ENCODE data around the gene DPH5.
"Not testable (repeated sequence)": the region's sequence is repeated elsewhere in the genome, so short reads cannot be mapped to it uniquely, and the experiment has no call there.

DPH5 gene, protein sequence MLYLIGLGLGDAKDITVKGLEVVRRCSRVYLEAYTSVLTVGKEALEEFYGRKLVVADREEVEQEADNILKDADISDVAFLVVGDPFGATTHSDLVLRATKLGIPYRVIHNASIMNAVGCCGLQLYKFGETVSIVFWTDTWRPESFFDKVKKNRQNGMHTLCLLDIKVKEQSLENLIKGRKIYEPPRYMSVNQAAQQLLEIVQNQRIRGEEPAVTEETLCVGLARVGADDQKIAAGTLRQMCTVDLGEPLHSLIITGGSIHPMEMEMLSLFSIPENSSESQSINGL

DNA sequence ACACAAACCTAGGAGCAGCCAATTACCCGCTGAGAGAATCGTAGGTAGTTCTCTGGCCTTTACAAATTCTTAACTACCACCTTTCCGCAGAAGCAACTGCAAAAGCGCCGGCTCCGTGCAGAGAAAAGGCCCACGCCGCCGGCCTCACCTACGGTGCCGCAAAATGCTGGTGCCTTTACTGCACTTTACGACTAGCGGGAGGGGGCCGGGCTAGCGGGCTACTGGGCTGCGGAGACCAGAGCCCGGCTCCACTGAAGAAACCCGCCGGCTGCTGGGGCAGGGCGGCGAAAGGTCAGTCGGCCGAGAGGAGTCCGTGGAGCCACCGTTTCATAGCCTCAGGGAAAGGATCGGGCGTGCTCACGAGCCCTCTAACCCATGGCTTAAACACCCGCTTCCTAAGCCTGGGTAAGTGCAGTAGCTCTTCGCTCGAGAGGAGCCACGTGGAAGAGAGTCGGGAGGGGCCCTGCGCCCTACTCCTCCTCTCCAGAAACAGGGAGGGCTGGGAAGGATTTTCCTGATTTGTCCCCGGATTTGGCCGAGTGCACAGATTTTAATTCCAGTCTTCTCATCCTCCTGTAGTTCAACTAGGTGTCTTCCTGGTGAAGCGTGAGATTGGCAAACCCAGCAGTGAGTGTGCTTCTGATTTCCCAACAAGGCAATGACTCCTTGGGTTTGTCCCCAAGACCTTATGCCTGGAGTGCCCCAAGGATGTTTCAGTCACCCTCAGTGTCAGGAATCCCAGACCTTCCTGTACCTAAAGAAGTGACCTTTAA lies at the start of gene DPH5:
Gene DPH5, minus strand, starts transcription at position 128 of the 773 bp plus-strand sequence. CDS start 341 bp downstream, outside the sequence.
- DNase-seq: peak; percentile 96

DNA sequence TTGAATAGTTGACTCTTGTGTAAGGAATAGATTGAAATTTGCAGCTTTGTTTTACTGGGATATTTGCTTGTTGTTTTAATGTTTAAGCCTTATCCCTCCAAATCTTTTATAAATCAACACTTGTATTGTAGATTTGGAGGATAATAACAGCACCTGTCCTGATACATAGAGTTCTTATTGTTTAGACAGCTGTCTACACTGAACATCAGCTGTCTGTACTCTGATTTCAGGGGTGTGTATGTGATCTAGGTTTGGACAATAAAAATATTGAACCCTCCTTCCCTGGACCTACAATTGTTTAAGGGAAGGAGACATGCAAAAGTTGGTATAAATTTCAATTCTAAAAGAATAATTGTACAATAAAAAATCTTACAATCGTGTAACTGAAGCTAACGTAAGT lies 48.3 kb upstream of the DPH5 start:
- no peak for DNase-seq

DNA sequence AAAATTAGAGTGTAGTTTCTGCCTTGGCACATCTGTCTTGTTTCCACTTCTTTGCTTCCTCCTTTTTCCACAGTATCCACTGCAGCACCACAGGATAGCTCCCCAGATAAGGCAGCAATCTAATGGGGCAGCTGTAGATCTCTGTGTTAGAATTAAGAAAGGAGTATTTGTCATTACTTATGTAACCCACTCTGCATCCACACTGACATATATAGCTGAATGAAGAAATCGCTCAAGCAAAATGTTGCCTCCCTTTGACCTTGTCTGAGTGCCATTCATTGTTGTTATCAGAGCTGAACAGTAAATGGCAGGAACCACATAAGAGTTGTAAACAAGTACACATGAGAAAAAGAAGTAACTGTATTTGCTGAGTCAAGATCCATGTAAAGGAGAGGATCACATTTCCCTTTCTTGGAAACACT lies 45.9 kb upstream of the DPH5 start:
- DNase-seq: no peak

DNA sequence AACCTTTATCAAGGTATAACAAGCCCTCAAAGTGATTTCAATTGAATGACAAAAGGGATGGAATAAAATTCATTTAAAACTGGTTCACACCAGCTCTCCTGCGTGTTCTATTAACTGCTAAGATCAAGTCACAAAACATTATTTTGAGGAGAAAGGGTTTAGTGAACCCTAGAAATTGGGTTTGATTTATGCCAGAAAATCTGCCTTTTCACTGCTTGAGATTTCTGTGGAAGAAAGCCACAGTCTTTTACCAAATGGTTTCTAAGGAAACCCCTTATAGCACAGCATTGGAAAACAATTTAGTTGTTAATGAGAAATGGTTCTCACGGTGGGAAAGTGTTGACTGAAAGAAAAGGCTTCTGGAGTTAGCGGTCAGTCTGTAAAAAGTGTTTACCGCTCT lies 43.6 kb upstream of the DPH5 start:
- no peak for DNase-seq

DNA sequence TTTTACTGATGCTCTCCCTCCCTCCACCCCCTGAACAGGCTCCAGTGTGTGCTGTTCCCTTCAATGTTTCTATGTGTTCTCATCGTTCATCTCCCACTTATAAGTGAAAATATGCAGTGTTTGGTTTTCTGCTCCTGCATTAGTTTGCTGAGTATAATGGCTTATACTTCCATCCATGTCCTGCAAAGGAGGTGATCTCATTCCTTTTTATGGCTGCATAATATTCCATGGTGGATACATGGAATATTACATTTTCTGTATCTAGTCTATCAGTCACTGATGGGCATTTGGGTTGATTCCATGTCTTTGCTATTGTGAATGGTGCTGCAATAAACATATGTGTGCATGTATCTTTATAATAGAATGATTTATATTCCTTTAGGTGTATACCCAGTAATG lies 41.4 kb upstream of the DPH5 start:
- DNase-seq: not testable (repeated sequence)

DNA sequence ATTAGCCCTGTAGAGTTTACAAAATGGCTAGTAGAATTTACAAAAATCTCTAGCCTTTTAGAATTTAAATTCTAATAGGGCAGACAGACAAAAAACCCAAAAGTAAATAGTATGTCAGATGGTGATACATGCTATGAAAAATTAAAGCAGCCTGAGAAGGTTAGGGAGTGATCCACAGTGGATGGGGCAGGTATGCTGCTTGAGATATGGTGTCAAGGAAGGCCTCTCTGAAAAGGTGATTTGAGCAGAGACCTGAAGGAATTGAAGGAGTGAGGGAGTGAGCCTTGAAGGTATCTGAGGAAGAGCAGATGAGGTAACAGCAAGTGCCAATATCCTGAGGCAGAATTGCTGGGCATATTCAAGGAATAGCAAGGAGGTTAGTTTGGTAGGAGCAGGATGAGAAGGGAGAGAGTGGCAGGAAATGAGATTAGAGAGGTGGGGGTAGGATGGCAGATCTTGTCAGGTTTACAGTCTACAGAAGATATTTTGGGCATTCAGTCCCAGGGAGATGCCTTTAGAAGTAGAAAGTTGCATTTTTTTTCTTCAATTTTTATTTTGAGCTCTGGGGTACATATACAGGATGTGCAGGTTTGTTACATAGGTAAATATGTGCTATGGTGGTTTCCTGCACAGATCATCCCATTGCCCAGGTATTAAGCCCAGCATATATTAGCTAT lies 40.8 kb upstream of the DPH5 start:
- no peak for DNase-seq

DNA sequence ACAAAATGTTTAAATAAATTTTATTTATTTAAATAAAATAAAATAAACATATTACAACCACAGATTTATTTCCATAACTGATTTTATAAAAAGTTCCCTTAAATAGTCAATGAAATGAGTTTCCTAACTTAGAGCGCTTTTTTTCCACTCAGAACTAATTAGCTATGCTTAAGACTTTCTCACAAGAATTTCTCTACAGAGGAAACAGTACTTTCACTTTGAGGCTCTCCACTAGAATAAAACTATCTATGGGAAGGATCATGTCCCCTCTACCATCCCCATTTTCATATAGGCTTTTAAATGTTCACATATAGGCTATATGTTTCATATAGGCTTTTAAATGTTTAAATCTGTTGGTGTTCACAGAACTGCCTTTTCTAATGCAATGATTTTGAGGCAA lies 40.0 kb upstream of the DPH5 start:
- no peak for DNase-seq

DNA sequence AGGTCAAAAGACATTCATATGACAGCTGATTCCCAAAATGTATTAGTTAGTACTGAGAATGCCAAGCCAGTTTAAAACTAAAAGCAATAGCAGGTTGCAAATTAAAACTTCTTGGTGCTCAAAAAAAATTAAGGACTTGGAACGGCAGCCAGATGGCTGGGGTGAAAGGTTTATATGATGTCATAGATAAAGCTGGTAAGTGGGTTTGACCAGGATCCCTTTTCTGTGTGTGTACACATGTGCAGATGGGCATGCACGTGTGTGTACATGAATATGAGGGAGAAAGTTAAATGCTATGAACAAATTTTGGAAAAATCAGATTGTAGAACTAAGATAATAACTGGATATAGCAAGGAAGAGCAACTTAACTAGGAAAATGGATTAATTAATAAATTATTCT lies 39.1 kb upstream of the DPH5 start:
- no peak for DNase-seq

DNA sequence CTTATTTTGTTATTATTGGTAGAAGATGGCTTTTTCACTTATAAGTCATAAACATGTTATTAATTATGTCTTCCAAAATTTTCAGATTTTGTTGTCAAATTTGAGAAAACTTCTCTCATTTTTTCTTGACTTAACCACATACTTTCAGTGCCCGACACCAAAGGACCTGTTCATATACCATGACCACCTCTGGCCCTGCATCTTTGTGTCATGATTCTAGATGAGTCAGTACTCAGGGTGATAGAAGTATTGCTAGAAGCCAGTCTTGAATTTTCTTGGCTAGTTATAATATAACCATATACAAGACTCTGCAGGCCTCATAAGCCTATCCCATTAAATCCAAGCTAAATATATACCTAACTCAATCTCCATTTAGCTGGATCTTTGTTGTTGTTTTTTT lies 35.4 kb upstream of the DPH5 start:
- DNase-seq: no peak

DNA sequence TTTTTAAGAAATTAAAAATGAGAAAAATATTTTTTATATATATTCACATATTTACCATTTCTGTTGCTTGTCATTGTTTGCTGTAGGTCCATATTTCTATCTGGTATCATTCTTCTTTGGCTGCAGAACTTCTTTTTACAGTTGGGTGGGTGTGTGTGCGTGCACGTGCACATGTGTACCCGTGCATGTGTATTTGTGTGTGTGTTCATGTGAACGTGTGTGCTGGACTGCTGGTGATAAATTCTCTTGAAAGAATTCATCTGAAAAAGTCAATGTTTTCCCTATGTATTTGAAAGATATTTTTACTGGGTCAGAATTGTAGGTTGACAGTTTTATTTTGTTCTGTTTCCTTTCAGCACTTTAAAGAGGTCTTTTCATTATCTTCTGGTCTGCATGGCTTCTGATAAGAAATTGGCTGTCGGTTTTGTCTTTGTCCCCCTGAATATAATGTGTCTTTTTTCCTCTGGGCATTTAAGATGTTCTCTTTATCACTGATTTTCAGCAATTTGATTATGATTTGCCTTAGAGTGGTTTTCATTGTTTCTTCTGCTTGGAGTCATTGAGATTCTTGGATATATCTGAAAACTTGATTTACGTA lies 34.5 kb upstream of the DPH5 start:
- no peak for DNase-seq

DNA sequence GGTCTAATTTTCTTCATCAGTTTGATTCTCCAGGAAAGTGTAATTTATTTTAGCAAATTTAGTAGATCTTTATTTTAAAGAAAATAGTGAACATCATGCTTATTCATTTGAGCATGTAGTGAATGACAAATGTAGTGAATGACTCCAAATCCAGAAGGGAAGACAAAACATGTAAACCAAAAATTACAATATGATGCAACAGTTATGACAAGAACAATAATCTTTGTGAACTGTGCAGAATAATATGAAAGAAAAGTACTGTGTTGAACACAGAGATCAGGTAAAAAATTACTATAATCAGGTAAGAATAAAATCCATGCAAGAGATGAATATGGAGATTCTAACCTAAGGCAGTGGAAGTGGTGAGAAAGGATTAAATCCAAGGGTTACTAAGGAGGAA lies 30.0 kb upstream of the DPH5 start:
- no peak for DNase-seq

DNA sequence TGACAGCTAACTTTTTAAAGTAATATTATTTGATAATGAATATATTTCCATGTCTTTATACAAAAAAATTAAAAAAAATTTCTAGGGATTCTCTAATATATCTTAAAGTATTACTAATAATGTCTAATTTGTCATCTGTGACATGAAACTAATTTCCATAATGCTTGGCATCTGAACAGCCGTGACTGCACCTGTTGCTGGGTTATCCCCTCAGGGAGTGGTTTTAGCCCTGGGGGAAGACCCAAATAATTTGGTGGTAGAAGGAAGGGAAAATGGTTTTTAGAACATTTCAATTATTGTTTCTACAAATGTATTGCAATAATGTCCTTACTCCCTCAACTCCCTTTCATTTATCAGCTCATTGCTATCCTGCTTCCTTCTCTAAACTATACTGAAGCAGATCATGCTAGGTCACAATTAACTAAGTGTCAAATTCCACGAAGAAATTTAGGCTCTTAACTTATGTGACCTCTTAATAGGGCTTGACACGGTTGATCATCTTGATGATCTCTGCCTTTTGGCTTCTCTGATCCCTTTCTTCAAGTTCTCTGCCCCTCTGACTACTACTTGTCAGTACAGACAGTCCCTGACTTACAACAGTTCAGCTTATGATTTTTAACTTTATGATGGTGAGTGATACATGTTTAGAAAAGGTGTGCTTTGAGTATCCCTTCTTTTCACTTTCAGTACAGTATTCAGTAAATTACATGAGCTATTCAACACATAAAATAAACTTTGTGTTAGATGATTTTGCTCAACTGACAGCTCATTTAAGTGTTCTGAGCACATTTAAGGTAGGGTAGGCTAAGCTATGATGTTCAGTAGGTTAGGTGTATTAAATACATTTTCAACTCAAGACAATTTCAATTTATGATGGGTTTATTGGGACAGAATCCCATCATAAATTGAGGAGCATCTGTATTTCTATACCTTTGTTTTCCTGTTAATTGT lies 26.4 kb upstream of the DPH5 start:
- DNase-seq: no peak

DNA sequence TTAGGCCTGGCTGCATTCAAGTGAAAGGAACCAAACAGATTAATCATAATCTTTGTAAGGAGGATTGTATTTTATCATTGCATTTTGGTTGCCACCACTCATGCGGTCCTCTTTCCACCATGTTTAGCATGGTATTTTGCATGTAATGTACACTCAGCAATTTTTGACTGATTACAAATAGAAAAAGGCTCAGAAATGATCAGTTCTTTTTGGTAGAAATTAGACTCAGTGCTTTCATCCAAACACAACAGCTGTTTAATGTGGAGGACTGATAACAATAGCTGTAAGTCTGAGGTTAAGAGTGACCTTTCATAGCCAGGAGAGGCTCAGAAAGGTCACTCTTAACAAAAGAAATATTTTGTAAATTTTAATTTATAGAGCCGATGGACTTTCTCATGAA lies 25.3 kb upstream of the DPH5 start:
- no peak for DNase-seq

DNA sequence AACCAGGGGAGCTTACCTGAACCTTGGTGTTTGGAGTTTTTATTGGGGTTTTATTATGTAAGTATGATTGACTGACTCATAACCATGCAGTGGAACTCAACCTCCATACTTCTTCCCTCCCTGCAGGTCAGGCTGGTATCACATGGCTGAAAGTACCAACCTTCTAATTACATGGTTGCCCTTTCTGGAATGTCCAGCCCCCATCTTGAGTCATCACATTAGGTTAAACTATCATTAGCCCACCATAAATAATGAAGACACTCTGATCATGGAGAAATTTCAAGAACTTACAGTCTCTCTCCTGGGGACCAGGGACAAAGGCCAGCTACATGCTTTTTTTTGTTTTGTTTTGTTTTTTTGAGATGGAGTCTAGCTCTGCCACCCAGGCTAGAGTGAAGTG lies 19.2 kb upstream of the DPH5 start:
- no peak for DNase-seq

DNA sequence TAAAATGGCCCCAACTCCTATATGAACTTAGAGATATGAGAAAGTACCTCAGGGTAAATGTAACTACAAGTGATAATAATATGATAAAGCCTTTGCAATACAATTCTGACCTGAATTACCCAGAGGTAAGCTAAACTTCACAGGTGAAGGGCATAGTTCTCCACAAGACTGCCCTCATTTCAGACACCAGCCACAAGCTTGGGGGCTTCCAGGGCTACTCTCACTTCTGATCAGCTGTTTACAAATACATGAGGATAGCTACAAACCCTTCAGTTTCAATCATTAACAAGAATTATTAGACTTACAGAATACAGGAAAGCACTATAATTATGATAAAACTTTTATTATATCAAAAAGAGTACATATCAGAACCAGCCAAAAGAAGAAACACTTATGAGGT lies 18.7 kb upstream of the DPH5 start:
- DNase-seq: no peak

DNA sequence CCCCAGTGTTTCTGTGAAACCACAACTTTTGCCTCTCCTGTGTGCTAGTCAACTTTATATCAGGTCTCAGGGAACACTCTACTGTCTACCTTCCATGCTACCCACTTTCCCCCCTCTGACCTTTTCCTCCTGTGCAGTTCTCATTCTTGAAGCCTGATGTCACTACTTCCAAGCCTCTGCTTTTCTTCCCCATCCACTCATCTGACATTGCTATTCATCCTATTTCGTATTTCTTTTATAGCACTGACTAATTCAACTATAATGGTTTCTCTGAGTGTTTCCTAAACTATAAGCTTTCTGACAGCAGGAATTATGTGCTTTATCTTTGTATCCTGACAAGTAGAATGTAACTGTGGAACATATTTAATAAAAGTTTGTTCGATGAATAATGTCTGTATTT lies 18.2 kb upstream of the DPH5 start:
- DNase-seq: no peak

DNA sequence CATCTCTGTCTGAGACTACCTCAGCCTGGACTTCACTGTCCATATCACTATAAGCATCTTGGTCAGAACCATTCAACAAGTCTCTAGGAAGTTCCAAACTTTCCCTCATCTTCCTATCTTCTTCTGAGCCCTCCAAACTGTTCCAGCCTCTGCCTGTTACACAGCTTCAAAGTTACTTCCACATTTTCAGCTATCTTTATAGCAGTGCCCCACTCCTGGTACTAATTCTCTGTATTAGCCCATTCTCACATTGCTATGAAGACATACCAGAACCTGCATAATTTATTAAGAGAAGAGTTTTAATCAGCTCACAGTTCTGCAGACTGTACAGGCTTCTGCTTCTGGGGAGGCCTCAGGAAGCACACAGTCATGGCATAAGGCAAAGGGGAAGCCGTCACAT lies 15.7 kb upstream of the DPH5 start:
- no peak for DNase-seq

DNA sequence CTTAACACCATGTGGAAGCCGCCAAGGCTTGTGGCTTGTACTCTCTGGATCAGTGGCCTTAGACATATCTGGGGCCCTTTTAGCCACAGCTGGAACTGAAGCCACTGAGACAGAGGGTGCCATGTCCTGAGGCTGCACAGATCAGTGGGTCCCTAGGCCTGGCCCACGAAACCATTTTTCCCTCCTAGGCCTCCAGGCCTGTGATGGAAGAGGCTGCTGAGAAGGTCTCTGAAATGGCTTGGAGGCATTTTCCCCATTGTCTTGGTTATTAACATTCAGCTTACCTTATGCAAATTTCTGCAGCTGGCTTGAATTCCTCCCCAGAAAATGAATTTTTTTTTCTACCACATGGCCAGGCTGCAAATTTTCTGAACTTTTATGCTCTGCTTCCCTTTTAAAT lies 15.1 kb upstream of the DPH5 start:
- no peak for DNase-seq

DNA sequence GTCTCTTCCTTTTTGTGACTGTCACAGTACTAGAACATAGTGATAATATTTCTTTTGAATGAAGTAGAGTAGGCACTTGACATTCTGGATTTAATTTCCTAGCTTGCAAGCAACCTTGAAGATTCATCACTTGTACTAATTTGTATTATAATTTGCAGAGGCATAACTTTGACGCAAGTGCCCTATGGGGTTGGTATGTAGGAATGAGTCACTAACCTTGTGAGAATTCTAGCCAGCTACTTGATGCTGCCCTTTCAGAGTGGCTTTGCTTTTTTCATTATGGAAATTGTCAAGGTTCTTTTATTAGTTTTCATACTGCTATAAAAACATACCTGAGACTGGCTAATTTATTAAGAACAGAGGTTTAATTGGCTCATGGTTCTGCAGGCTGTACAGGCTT lies 13.7 kb upstream of the DPH5 start:
- no peak for DNase-seq

DNA sequence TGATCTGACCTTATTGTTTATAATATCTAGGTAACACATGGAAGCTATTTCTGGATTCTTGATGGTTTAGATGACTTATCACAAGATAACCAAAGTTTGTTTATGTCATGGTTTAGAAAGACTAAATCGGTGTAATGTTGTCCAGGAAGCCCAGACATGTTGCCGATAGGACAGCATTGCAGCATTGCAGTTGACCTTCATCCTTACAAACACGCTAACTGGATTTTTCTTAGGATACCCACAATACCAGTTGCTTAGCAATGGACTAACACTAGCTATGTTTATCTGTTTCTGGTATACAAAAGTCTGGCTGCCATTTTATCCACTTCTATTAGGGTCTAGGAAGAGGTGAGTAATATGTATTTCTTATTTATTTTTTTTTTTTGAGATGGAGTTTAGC lies 11.7 kb upstream of the DPH5 start:
- no peak for DNase-seq

DNA sequence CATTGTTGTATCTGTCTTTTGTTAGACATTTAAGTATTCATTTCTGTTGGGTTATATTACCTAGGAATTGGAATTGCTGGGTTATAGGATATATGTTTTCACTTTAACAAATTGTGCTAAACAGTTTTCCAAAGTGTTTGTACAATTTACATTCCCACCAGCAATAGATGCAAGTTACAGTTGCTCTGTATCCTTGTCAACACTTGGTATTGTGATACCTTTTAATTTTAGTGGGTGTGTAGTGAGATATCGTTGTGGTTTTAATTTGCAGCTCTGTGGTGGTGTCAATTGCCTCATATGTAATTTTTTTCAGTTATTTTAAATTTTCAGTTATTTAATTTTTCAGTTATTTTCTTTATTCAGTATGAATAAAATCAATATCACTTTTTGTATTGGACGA lies 7.4 kb upstream of the DPH5 start:
- no peak for DNase-seq

DNA sequence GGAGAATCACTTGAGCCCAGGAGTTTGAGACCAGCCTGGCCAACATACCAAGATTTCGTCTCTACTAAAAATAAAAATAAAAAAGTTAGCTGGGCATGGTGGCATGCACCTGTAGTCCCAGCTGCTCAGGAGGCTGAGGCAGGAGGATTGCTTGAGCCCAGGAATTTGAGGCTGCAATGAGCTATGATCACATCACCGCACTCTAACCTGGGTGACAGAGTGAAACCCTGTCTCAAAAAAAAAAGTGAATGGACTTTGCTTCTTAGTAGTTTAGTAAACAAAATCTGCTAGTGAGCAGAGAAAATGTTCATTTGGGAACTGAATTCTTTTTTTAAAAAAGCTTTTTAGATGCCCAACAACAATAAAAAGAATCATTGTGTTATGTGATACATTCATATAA lies 6.5 kb upstream of the DPH5 start:
- not testable (repeated sequence) for DNase-seq

DNA sequence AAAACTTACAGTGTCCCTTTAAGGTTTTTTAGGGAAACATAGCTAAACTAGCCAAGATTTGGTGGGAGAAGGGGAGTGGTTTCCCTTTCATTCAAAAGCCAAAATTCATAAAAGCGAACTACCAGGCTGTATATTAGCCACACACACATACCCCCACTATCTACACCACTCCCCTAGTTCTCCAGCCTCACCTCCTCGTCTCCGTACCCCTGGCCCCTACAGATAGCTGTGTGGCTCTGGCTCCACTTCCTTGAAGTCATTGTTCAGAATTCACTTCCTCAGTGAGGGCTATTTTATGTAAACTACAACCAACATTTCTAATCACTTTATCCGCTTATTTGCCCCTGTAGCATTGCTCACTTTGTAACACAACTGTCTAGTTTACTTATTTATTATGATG lies 5.3 kb upstream of the DPH5 start:
- no peak for DNase-seq

Measured in activated effector memory CD4-positive, alpha-beta T cell treated with anti-CD3 and anti-CD28 coated beads, Interleukin-2, amount 50 U/mL, for 16 hours (primary cell).